PC-9 (cell line): ENCODE results near the gene XPA.

Experiments
- CTCF ChIP-seq: fragments of 200-600 bp; sonication (generic); conservative IDR thresholded peaks from 2 replicates; pipeline ENCODE4 v1.6.1; 2017; ENCODE audit warnings: mixed run types, antibody characterized with exemption, mild to moderate bottlenecking, moderate library complexity
- EZH2 ChIP-seq: fragments of 200-600 bp; sonication (generic); IDR thresholded peaks from 2 replicates; pipeline ENCODE4 v1.8.0; 2017; ENCODE audit warnings: antibody characterized with exemption, low read depth

- TF ChIP-seq CTCF (no peak), EZH2 (no peak)
Observed at GRCh38 chr9:97658707-97659106, 38.4 kb downstream of the XPA start.
